Measurements from ENCODE around the gene KIAA0319L.

DNA sequence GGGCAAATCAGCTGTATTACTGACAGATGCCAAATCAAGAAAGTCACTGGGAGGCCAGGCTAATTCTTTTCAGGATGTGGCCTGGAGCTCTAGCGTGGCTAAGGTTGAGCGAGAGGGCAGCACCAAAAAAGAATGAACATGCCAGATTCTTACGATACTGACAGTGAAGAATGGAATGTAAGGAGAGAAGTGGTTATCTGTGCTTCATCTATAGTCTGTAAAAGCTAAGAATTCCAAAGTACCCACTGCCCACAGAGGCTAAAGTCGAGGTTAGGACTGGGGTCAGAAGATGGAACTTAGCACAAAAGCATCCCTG lies 48.6 kb upstream of the KIAA0319L start:
- TF ChIP-seq, protein P1, sequence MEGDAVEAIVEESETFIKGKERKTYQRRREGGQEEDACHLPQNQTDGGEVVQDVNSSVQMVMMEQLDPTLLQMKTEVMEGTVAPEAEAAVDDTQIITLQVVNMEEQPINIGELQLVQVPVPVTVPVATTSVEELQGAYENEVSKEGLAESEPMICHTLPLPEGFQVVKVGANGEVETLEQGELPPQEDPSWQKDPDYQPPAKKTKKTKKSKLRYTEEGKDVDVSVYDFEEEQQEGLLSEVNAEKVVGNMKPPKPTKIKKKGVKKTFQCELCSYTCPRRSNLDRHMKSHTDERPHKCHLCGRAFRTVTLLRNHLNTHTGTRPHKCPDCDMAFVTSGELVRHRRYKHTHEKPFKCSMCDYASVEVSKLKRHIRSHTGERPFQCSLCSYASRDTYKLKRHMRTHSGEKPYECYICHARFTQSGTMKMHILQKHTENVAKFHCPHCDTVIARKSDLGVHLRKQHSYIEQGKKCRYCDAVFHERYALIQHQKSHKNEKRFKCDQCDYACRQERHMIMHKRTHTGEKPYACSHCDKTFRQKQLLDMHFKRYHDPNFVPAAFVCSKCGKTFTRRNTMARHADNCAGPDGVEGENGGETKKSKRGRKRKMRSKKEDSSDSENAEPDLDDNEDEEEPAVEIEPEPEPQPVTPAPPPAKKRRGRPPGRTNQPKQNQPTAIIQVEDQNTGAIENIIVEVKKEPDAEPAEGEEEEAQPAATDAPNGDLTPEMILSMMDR (IDR thresholded peaks at IDR 0.05; ENCODE audit: borderline replicate concordance, extremely low read depth, low read length, poor library complexity, severe bottlenecking) = no peak
- TF ChIP-seq EZH2 (IDR thresholded peaks at IDR 0.05; ENCODE audit: borderline replicate concordance, low read depth, low read length, severe bottlenecking) = no peak
